Measurements from ENCODE around the gene GRN.
"Not testable (repeated sequence)": the region's sequence is repeated elsewhere in the genome, so short reads cannot be mapped to it uniquely, and the experiment has no call there.

GRN gene

GRCh38 chr17:44361292-44362260 is 16.5 kb downstream of the GRN start:
- peak overlapping the region; percentile 90 to 94 (median 93) for H3K4me3 Mint-ChIP-seq
- H3K9me3 Mint-ChIP-seq: no peaks in the 10 kb centered on the region
- no peak for TF ChIP-seq CTCF (IDR thresholded peaks at IDR 0.05; ENCODE audit: unreplicated experiment in 3 of 3)
- H3K4me1 Mint-ChIP-seq: peaks cover 44% of the 10 kb centered on the region
- peaks cover 20% of the 10 kb centered on the region for H3K36me3 Mint-ChIP-seq (ENCODE audit: low read depth)
- peaks cover 10% of the 10 kb centered on the region for H3K27me3 Mint-ChIP-seq (ENCODE audit: low read depth)
- H3K27ac Mint-ChIP-seq: peak overlapping the region; percentile 66 to 92 (median 89)

GRCh38 chr17:44362459-44362948 is 17.4 kb downstream of the GRN start:
- H3K4me1 Mint-ChIP-seq: peaks cover 45% of the 10 kb centered on the region
- peak overlapping the region; percentile 90 to 94 (median 93) for H3K4me3 Mint-ChIP-seq
- H3K27me3 Mint-ChIP-seq (ENCODE audit: low read depth): peaks cover 17% of the 10 kb centered on the region
- TF ChIP-seq CTCF (IDR thresholded peaks at IDR 0.05; ENCODE audit: unreplicated experiment in 3 of 3): no peak
- no peaks in the 10 kb centered on the region for H3K9me3 Mint-ChIP-seq
- H3K27ac Mint-ChIP-seq: peak overlapping the region; percentile 66 to 92 (median 89)
- H3K36me3 Mint-ChIP-seq (ENCODE audit: low read depth): peaks cover 17% of the 10 kb centered on the region

GRCh38 chr17:44362949-44363612 is 18.0 kb downstream of the GRN start:
- Mint-ChIP-seq H3K36me3 (ENCODE audit: low read depth) (peaks cover 13% of the 10 kb centered on the region), H3K27me3 (ENCODE audit: low read depth) (peaks cover 17% of the 10 kb centered on the region), H3K9me3 (no peaks in the 10 kb centered on the region), H3K4me3 (peak overlapping the region; percentile 90 to 94 (median 93)), H3K27ac (peak overlapping the region; percentile 82 to 92 (median 89)), H3K4me1 (peaks cover 43% of the 10 kb centered on the region)
- no peak for TF ChIP-seq CTCF (IDR thresholded peaks at IDR 0.05; ENCODE audit: unreplicated experiment in 3 of 3)

- H3K36me3 Mint-ChIP-seq (ENCODE audit: low read depth): peaks cover 11% of the 10 kb centered on the region
- H3K9me3 Mint-ChIP-seq: no peaks in the 10 kb centered on the region
- peak within 1 kb of the TSS; percentile 90 to 95 (median 94) for H3K4me3 Mint-ChIP-seq
- peaks cover 38% of the 10 kb centered on the region for H3K4me1 Mint-ChIP-seq
- H3K27me3 Mint-ChIP-seq (ENCODE audit: low read depth): peaks cover 17% of the 10 kb centered on the region
- peak; percentile 70 to 93 (median 70) for TF ChIP-seq CTCF (IDR thresholded peaks at IDR 0.05; ENCODE audit: unreplicated experiment in 3 of 3)
- peak within 1 kb of the TSS; percentile 85 to 92 (median 89) for H3K27ac Mint-ChIP-seq
These were observed 18.6 kb downstream of the GRN start, which contains the start of gene FAM171A2 for GRCh38 chr17:44363613-44364159. Gene FAM171A2, minus strand, starts transcription at chr17:44363853. Its CDS starts 139 bp downstream, at chr17:44363714.

- H3K27ac Mint-ChIP-seq: peak overlapping the region in 2 of 3 experiments; percentile 15 to 56
- peaks cover 17% of the 10 kb centered on the region for H3K27me3 Mint-ChIP-seq (ENCODE audit: low read depth)
These were observed 19.9 kb downstream of the GRN start for GRCh38 chr17:44365051-44365450.

More at GRCh38 chr17:44365051-44365450, 19.9 kb downstream of the GRN start:
- Mint-ChIP-seq H3K4me3 (peak overlapping the region; percentile 86 to 95 (median 94)), H3K4me1 (peaks cover 33% of the 10 kb centered on the region)
- not testable (repeated sequence) for H3K9me3 Mint-ChIP-seq; H3K36me3 Mint-ChIP-seq (ENCODE audit: low read depth)

Data from nephron (organoid).